Measurements from ENCODE around the gene PCNA. TPM values are rescaled to one million over a fixed set of nuclear protein-coding genes. Genes with fewer than 3 reads are reported as not detected.

PCNA gene
- total RNA-seq, 1 experiment from 2014 or later = 274 TPM

DNA sequence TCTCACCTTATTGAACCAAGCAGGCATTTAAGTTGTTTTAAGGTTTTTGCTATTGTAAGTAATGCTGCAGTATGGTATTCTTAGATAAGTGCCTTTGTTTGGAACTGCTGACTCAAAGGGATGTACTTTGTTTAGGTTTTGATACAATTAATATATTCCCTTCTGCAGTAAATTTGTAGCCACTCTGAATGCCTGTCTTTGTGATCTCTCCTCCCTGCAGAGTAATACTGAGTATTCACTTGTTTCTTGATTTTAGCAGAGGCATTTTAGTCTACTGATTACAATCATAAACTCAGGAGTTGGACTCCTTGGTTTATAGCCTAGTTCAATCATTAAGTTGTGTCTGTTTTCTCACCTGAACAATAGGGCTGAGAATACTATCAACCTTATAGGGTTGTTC is 20.4 kb upstream of the PCNA start:
- Histone ChIP-seq H4K5ac (ENCODE audit: insufficient read length, low read depth, low read length) (no peak overlapping the region), H2BK15ac (ENCODE audit: low read depth, low read length) (no peak overlapping the region), H3K27me3 (ENCODE audit: insufficient read depth, low read length) (no peaks in the 10 kb centered on the region), H3K9ac (ENCODE audit: extremely low read depth, insufficient read length, low read length) (no peak overlapping the region), H3K4me2 (ENCODE audit: insufficient read depth, insufficient read length, low read length) (no peak overlapping the region), H2AFZ (ENCODE audit: low read length) (no peak overlapping the region), H2BK20ac (ENCODE audit: low read depth, low read length, poor library complexity, severe bottlenecking) (no peak overlapping the region), H4K8ac (replicated peaks; ENCODE audit: insufficient read length, low read depth, low read length) (no peak overlapping the region), H2BK120ac (ENCODE audit: low read depth, low read length, poor library complexity, severe bottlenecking) (no peak overlapping the region), H3K18ac (ENCODE audit: insufficient read length, low read depth, low read length) (no peak overlapping the region), H4K91ac (ENCODE audit: insufficient read length, low read depth, low read length) (no peak overlapping the region), H3K4ac (ENCODE audit: low read depth, low read length) (no peak overlapping the region), H3K79me2 (ENCODE audit: insufficient read depth, low read length) (peaks cover 7% of the 10 kb centered on the region; the same call in 1 of the 2 replicates), H3K79me1 (ENCODE audit: insufficient read depth, low read depth, low read length, poor library complexity, severe bottlenecking) (peaks cover 7% of the 10 kb centered on the region), H3K4me1 (ENCODE audit: insufficient read depth, low read length) (no peaks in the 10 kb centered on the region; the same call in 1 of the 2 replicates), H3K27ac (ENCODE audit: insufficient read length, low read depth, low read length) (no peak overlapping the region), H3T11ph (ENCODE audit: low read length) (no peak overlapping the region), H3K23me2 (ENCODE audit: insufficient read length, low read depth, low read length, poor library complexity, severe bottlenecking) (no peaks in the 10 kb centered on the region), H3K56ac (ENCODE audit: insufficient read length, low read depth, low read length) (no peak overlapping the region), H4K20me1 (ENCODE audit: control insufficient read depth, insufficient read depth, insufficient read length) (no peaks in the 10 kb centered on the region), H2BK5ac (ENCODE audit: insufficient read length, low read length) (no peak overlapping the region), H2BK12ac (ENCODE audit: insufficient read length, low read depth, low read length) (no peak overlapping the region), H3K23ac (ENCODE audit: insufficient read length, low read depth, low read length) (no peak overlapping the region), H3K9me3 (ENCODE audit: control insufficient read depth, low read depth, low read length) (no peaks in the 10 kb centered on the region), H3K14ac (ENCODE audit: insufficient read depth, low read length) (no peak overlapping the region), H2AK5ac (ENCODE audit: insufficient read length, low read length) (no peak overlapping the region)
- no peak for DNase-seq
- Mint-ChIP-seq H3K4me3 (no peak overlapping the region), H3K4me1 (peaks cover 12 to 15% of the 10 kb centered on the region in 2 experiments), H3K27ac (peak overlapping the region in 1 of 3 experiments; percentile 34; a peak in 1 of 7 replicates), H3K27me3 (ENCODE audit: low read depth) (no peaks in the 10 kb centered on the region; the same call in 1 of the 2 replicates), H3K36me3 (ENCODE audit: insufficient read depth in 1 of 3, low read depth in 3 of 3) (no peaks in the 10 kb centered on the region; a peak in 1 of 7 replicates), H3K9me3 (no peaks in the 10 kb centered on the region)
- TF ChIP-seq, protein P1, sequence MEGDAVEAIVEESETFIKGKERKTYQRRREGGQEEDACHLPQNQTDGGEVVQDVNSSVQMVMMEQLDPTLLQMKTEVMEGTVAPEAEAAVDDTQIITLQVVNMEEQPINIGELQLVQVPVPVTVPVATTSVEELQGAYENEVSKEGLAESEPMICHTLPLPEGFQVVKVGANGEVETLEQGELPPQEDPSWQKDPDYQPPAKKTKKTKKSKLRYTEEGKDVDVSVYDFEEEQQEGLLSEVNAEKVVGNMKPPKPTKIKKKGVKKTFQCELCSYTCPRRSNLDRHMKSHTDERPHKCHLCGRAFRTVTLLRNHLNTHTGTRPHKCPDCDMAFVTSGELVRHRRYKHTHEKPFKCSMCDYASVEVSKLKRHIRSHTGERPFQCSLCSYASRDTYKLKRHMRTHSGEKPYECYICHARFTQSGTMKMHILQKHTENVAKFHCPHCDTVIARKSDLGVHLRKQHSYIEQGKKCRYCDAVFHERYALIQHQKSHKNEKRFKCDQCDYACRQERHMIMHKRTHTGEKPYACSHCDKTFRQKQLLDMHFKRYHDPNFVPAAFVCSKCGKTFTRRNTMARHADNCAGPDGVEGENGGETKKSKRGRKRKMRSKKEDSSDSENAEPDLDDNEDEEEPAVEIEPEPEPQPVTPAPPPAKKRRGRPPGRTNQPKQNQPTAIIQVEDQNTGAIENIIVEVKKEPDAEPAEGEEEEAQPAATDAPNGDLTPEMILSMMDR (conservative IDR thresholded peaks at IDR 0.05) = no peak

Data from H9 (cell line).